OCI-LY7 (cell line): ENCODE results near the gene HIVEP3. TPM values are rescaled to one million over a fixed set of nuclear protein-coding genes. Genes with fewer than 3 reads are reported as not detected.
"Not testable (repeated sequence)": the region's sequence is repeated elsewhere in the genome, so short reads cannot be mapped to it uniquely, and the experiment has no call there.

Experiments
- BruUV-seq: library from RNA; stranded (reverse); fragments of 400-500 nt; replicated peaks from 2 replicates; lab custom pipeline; 2021; lab: Mats Ljungman, UMichigan
- CTCF ChIA-PET: fragments of 300-600 bp; sonication (Branson Sonifier 250); formaldehyde crosslinking; loops from one replicate; lab custom pipeline; 2022; ENCODE audit warnings: antibody characterized with exemption; ENCODE audit not compliant: unreplicated experiment; lab: Charles Lee
- POLR2A ChIA-PET: fragments of 300-600 bp; sonication (Branson Sonifier 250); formaldehyde crosslinking; loops from one replicate; lab custom pipeline; 2022; ENCODE audit warnings: antibody characterized with exemption; lab: Charles Lee
- DNase-seq: peaks from one replicate; pipeline ENCODE4 v3.0.0-alpha.2; 2015; ENCODE audit warnings: low spot score
- H2AFZ ChIP-seq: fragments of 200-600 bp; sonication (generic), shearing (Covaris generic); 2 replicates; pipeline ENCODE4 v1.6.1; 2014; ENCODE audit warnings: mild to moderate bottlenecking, antibody characterized with exemption, low read length, moderate library complexity
- H3K27ac ChIP-seq: fragments of 200-600 bp; sonication (generic); 2 replicates; pipeline ENCODE4 v1.5.1; 2014; ENCODE audit warnings: mixed run types, low read depth, mild to moderate bottlenecking, moderate library complexity, low read length, inconsistent platforms; ENCODE audit not compliant: poor library complexity, severe bottlenecking
- H3K36me3 ChIP-seq: fragments of 200-600 bp; sonication (generic); 2 replicates; pipeline ENCODE4 v1.6.1; 2014; ENCODE audit warnings: mild to moderate bottlenecking, antibody characterized with exemption, low read length, moderate library complexity, mixed read lengths; ENCODE audit not compliant: insufficient read depth
- H3K4me1 ChIP-seq: fragments of 200-600 bp; sonication (generic); 2 replicates; pipeline ENCODE4 v1.5.1; 2014; ENCODE audit warnings: mild to moderate bottlenecking, low read length; ENCODE audit not compliant: insufficient read depth, poor library complexity, severe bottlenecking
- H3K4me2 ChIP-seq: fragments of 200-600 bp; sonication (generic); 2 replicates; pipeline ENCODE4 v1.6.1; 2014; ENCODE audit warnings: mild to moderate bottlenecking, low read length
- H3K4me3 ChIP-seq: fragments of 200-600 bp; sonication (generic); 2 replicates; pipeline ENCODE4 v1.5.1; 2014; ENCODE audit warnings: mild to moderate bottlenecking, low read depth, low read length; ENCODE audit not compliant: poor library complexity, severe bottlenecking
- H3K79me2 ChIP-seq: fragments of 200-600 bp; sonication (generic); 2 replicates; pipeline ENCODE4 v1.6.1; 2016; ENCODE audit warnings: low read depth, mild to moderate bottlenecking, low read length, moderate library complexity, mixed read lengths; ENCODE audit not compliant: insufficient read depth
- H3K9me2 ChIP-seq: fragments of 200-600 bp; sonication (generic); 2 replicates; pipeline ENCODE4 v1.6.1; 2016; ENCODE audit warnings: mild to moderate bottlenecking, low read length, mixed read lengths; ENCODE audit not compliant: insufficient read depth
- H3K9me3 ChIP-seq: fragments of 200-600 bp; sonication (generic); 2 replicates; pipeline ENCODE4 v1.6.1; 2014; ENCODE audit warnings: mild to moderate bottlenecking, mixed run types, low read length, mixed read lengths
- H4K20me1 ChIP-seq: fragments of 200-600 bp; sonication (generic); 2 replicates; pipeline ENCODE4 v1.6.1; 2014; ENCODE audit warnings: mild to moderate bottlenecking, antibody characterized with exemption, low read length, moderate library complexity, mixed read lengths; ENCODE audit not compliant: insufficient read depth
- EZH2phosphoT487 ChIP-seq: fragments of 200-600 bp; sonication (generic); IDR thresholded peaks from 2 replicates; pipeline ENCODE4 v1.6.1; 2018; ENCODE audit warnings: low read depth, borderline replicate concordance, mild to moderate bottlenecking, mixed run types, antibody characterized with exemption, low read length, moderate library complexity, mixed read lengths
- intact Hi-C: fragments of 100-400 bp; cut with micrococcal nuclease; formaldehyde crosslinking; loops from one replicate; pipeline ENCODE4 v1.10.0; 2022; ENCODE audit not compliant: unreplicated experiment
- total RNA-seq, 2 experiments: library from RNA; depleted of rRNA in 1 of 2; stranded (reverse); fragments of >200 nt in 1 of 2; shearing (Covaris generic) in 1 of 2; gene quantifications; 2 replicates each; pipeline ENCODE4 v1.2.3, GENCODE V29; 2014 to 2022
- TF ChIP-seq, protein P1 (sequence below): fragments of 200-600 bp; sonication (generic); conservative IDR thresholded peaks from 2 replicates; pipeline ENCODE4 v1.5.1; 2014; ENCODE audit warnings: mild to moderate bottlenecking, antibody characterized with exemption, low read length, moderate library complexity, mixed read lengths

The HIVEP3 gene
- total RNA-seq, 2 experiments from 2014 or later: 0.53 to 0.60 TPM

DNA sequence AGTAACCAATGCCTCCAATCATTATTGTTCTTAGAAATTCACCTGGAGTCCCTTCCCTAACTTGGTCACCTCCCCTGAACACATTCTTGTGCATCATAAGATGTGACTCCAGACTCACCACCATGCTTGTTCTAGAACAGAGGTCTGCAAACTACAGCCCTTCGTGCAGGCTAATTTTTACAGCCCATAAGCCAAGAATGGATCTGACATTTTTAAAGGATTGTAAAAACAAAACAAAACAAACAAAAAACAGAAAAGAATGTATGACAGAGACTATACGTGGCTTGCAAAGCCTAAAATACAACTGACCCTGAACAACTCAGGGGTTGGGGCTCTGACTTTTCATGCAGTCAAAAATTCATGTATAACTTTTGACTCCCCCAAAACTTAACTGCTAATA lies 6.2 kb upstream of the HIVEP3 start:
- Histone ChIP-seq H3K4me1 (no peaks in the 10 kb centered on the region), H2AFZ (no peak overlapping the region), H3K27ac (no peak overlapping the region), H3K9me2 (no peaks in the 10 kb centered on the region), H3K36me3 (no peaks in the 10 kb centered on the region), H3K79me2 (no peaks in the 10 kb centered on the region), H3K4me3 (no peak overlapping the region), H3K4me2 (no peak overlapping the region), H3K9me3 (no peaks in the 10 kb centered on the region), H4K20me1 (no peaks in the 10 kb centered on the region)
- intact Hi-C loops: no loop called here
- TF ChIP-seq EZH2phosphoT487: no peak
- TF ChIP-seq, protein P1, sequence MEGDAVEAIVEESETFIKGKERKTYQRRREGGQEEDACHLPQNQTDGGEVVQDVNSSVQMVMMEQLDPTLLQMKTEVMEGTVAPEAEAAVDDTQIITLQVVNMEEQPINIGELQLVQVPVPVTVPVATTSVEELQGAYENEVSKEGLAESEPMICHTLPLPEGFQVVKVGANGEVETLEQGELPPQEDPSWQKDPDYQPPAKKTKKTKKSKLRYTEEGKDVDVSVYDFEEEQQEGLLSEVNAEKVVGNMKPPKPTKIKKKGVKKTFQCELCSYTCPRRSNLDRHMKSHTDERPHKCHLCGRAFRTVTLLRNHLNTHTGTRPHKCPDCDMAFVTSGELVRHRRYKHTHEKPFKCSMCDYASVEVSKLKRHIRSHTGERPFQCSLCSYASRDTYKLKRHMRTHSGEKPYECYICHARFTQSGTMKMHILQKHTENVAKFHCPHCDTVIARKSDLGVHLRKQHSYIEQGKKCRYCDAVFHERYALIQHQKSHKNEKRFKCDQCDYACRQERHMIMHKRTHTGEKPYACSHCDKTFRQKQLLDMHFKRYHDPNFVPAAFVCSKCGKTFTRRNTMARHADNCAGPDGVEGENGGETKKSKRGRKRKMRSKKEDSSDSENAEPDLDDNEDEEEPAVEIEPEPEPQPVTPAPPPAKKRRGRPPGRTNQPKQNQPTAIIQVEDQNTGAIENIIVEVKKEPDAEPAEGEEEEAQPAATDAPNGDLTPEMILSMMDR: no peak
- BruUV-seq: no TSS peak
- ChIA-PET CTCF (no interaction called here), POLR2A (no interaction called here)
- DNase-seq: no peak

DNA sequence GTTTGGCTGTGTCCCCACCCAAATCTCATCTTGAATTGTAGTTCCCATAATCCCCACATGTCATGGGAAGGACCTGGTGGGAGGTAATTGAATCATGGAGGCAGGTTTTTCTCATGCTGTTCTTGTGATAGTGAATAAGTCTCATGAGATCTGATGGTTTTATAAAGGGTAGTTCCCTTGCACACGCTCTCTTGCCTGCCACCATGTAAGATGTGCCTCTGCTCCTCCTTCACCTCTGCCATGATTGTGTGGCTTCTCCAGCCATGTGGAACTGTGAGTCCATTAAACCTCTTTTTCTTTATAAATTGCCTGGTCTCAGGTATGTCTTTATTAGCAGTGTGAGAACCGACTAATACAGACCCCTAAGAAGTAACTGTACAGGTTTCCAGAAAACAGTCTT lies 2.5 kb upstream of the HIVEP3 start:
- H3K27ac ChIP-seq, DNase-seq, H2AFZ ChIP-seq, H3K9me2 ChIP-seq, H3K4me1 ChIP-seq, intact Hi-C loops, H3K36me3 ChIP-seq, H4K20me1 ChIP-seq, BruUV-seq, H3K9me3 ChIP-seq, CTCF ChIA-PET, H3K4me2 ChIP-seq, H3K4me3 ChIP-seq, H3K79me2 ChIP-seq: not testable (repeated sequence)
- POLR2A ChIA-PET: interaction anchor here (0.7 kb wide), 1 partner anchor 127 kb away, joined by 3 read pairs; no protein-coding TSS in a partner anchor

DNA sequence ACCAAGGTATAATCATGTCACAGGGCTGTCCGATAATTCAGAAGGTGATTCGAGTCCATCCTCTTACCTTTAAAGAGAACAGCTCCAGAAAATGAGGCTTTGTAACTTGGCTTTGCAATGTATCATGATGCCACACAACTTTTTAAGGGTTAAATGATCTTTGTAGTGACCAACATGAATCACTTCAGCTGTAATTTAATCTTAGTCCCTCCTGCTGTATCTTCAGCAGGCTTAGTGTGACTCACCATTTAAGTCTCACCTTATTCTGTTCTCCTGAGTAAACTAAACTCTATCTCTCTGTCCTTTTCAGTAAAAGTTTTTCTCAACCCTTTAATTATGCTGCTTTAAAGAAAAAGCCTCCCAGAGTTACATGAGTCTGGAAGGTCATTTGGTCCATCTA lies 1.9 kb upstream of the HIVEP3 start:
- Histone ChIP-seq H3K4me2 (no peak overlapping the region), H3K9me3 (no peaks in the 10 kb centered on the region), H3K79me2 (no peaks in the 10 kb centered on the region), H3K9me2 (no peaks in the 10 kb centered on the region), H3K27ac (no peak overlapping the region), H4K20me1 (no peaks in the 10 kb centered on the region), H3K4me1 (no peaks in the 10 kb centered on the region), H2AFZ (no peak overlapping the region), H3K4me3 (no peak overlapping the region), H3K36me3 (no peaks in the 10 kb centered on the region)
- CTCF ChIA-PET: no interaction called here
- DNase-seq: no peak
- intact Hi-C loops: no loop called here
- POLR2A ChIA-PET: no interaction called here
- TF ChIP-seq, protein P1: no peak
- no peak for TF ChIP-seq EZH2phosphoT487
- BruUV-seq: no TSS peak
